Ascending aorta (tissue), 2 donors: ENCODE data around the gene RASA3. TPM values are rescaled to one million over a fixed set of nuclear protein-coding genes. Genes with fewer than 3 reads are reported as not detected.

Experiments used
- DNase-seq, 2 donors: peaks; one replicate each; pipeline ENCODE4 v3.0.0-alpha.2; 2019; ENCODE audit warnings: low spot score in 2 of 2
- H3K27ac ChIP-seq, 2 donors: fragments of 200-600 bp; sonication (generic); one replicate each; pipeline ENCODE4 v1.5.1; 2016 to 2017; ENCODE audit warnings: mild to moderate bottlenecking in 1 of 2
- H3K27me3 ChIP-seq: fragments of 200-600 bp; sonication (generic); one replicate; pipeline ENCODE4 v1.5.1; 2017
- H3K36me3 ChIP-seq, 2 donors: fragments of 200-600 bp; sonication (generic); one replicate each; pipeline ENCODE4 v1.5.1; 2016
- H3K4me1 ChIP-seq, 2 donors: fragments of 200-600 bp; sonication (generic); one replicate each; pipeline ENCODE4 v1.5.1; 2016 to 2017; ENCODE audit warnings: mild to moderate bottlenecking in 1 of 2
- H3K4me3 ChIP-seq, 2 donors: fragments of 200-600 bp; sonication (generic); one replicate each; pipeline ENCODE4 v1.5.1; 2016 to 2017; ENCODE audit warnings: mild to moderate bottlenecking in 1 of 2
- H3K9me3 ChIP-seq, 2 donors: fragments of 200-600 bp; sonication (generic); one replicate each; pipeline ENCODE4 v1.5.1; 2016
- CTCF ChIP-seq, 3 experiments: fragments of 200-600 bp in 2 of 3; fragments of 450-650 bp in 1 of 3; sonication (generic) in 2 of 3; IDR thresholded peaks; one replicate each; pipeline ENCODE4 v1.5.1; 2016 to 2019; ENCODE audit warnings: antibody characterized with exemption in 3 of 3, mild to moderate bottlenecking in 1 of 3, moderate library complexity in 1 of 3
- intact Hi-C: fragments of 100-400 bp; cut with DNase I; formaldehyde crosslinking; loops from one replicate; pipeline ENCODE4 v1.15.1; 2023
- total RNA-seq: library from RNA; depleted of rRNA; stranded (reverse); fragments of >200 nt; gene quantifications from one replicate; pipeline ENCODE4 v1.1.0, GENCODE V29; 2016

Gene RASA3
- total RNA-seq, 1 donor from 2014 or later = 30.7 TPM

DNA sequence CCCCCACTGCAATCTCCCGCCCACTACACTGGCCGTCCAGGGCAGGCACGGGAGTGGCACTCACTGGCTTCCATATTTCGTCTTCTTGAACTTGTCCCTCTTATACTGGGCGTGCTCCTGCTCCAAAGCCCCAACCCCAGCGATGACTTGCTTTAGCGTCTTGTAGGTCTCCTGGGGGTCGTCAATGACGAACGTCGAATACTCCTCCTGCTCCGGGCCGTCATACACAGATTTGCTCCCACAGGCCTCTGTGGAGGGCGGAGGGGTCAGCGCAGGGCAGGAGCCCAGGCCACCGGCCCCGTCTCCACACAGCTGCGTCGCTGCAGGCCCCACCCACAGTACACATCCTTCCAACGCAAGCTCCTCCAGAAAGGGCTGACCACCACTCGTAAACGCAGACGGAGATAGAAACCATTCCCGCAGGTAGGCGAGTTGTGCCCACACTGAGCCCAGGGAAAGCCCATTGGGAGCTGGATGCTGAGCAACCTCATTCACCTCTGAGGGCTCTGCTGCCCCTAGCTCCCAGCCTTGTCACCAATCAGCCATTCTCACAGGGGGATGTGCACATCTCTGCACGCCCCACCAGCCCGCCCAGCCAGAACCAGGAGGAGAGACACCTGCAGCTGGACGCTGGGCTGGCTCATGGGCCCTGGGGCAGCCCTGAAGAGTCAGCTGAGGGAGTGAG lies 150.7 kb downstream of the RASA3 start:
- Histone ChIP-seq H3K4me3 (no peak overlapping the region), H3K4me1 (peaks cover 6 to 8% of the 10 kb centered on the region in 2 donors), H3K9me3 (no peaks in the 10 kb centered on the region), H3K27ac (no peak overlapping the region), H3K27me3 (no peaks in the 10 kb centered on the region), H3K36me3 (peaks cover 35 to 45% of the 10 kb centered on the region in 2 donors)
- TF ChIP-seq CTCF (IDR thresholded peaks at IDR 0.05) = no peak
- no peak for DNase-seq
- intact Hi-C loops = no loop called here

DNA sequence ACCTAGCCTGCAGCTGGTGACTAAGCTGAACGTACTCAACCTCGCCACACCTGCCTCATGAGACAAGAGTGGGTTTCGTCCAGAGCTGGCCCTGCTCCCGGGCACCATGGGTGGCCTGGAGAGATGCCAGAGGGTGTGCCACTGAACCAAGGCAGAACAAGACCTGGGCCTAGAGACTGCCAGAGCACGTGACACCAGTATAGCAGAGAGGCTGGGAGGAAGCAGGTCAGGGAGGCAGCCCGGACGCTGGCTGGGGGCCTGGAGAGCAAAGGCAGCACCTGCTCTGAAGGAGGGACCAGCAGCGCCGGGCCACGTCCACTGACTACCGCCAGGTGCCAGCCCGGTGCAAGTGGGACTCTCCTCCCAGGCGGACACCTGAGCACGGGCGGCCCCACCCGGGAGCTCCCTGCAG lies 151.2 kb downstream of the RASA3 start:
- H3K4me1 ChIP-seq = peaks cover 8 to 13% of the 10 kb centered on the region in 2 donors
- intact Hi-C loops = no loop called here
- H3K9me3 ChIP-seq = no peaks in the 10 kb centered on the region
- no peaks in the 10 kb centered on the region for H3K27me3 ChIP-seq
- H3K27ac ChIP-seq = no peak overlapping the region
- H3K36me3 ChIP-seq = peaks cover 35 to 45% of the 10 kb centered on the region in 2 donors
- no peak overlapping the region for H3K4me3 ChIP-seq
- no peak for DNase-seq
- no peak for TF ChIP-seq CTCF (IDR thresholded peaks at IDR 0.05)

- H3K27ac ChIP-seq = no peak overlapping the region
- no peak for DNase-seq
- H3K36me3 ChIP-seq = peaks cover 37 to 46% of the 10 kb centered on the region in 2 donors
- peaks cover 8 to 13% of the 10 kb centered on the region in 2 donors for H3K4me1 ChIP-seq
- TF ChIP-seq CTCF (IDR thresholded peaks at IDR 0.05) = no peak
- H3K27me3 ChIP-seq = no peaks in the 10 kb centered on the region
- H3K4me3 ChIP-seq = no peak overlapping the region
- H3K9me3 ChIP-seq = no peaks in the 10 kb centered on the region
- intact Hi-C loops = no loop called here
Measured at GRCh38 chr13:113980489-113981064, 151.8 kb downstream of the RASA3 start.

- no peak for TF ChIP-seq CTCF (IDR thresholded peaks at IDR 0.05)
- Histone ChIP-seq H3K9me3 (no peaks in the 10 kb centered on the region), H3K27me3 (no peaks in the 10 kb centered on the region), H3K27ac (no peak overlapping the region), H3K4me3 (no peak overlapping the region), H3K4me1 (peaks cover 8 to 13% of the 10 kb centered on the region in 2 donors), H3K36me3 (peaks cover 43 to 53% of the 10 kb centered on the region in 2 donors)
- intact Hi-C loops = loop anchor here (10.0 kb wide), 1 partner anchor 155 kb away; the partner anchor contains the start of gene RASA3
- DNase-seq = no peak
Measured at GRCh38 chr13:113979791-113980471, 152.5 kb downstream of the RASA3 start.

DNA sequence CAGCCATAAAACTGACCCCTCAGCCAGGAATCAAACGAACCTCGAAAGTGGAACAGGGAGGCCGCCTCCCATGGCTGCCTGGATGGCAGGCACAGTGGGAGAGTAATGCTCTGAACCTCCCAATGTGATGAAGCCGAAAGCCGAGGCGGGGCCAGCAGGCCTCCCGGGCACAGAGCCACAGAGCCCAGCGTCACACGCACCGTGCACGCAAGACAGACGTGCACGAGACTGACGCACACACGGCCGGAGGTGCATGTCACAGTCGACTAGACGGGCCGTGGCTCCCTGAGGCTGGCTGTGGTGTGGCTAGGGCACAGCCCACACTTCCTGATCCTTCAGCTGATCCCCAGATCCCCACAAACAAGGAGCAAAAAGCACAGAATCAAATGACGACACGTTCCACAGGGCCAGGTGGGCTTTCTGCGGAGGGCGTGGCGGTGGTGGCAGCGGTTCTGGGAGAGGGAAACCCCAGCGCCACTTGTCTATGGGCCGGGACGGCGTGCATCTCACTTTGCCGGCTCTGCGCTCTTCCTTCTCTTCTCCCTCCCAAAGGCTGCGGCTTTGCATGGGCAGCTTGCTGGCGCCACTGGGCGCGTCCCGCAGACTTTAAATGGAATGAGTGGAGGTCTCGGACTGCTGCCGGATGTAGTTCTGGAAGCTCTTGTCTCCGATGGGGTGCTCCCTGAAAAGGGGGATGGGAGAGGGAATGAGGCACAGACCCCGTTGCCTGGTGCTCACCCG lies 153.5 kb downstream of the RASA3 start:
- H3K4me3 ChIP-seq = no peak overlapping the region
- TF ChIP-seq CTCF (IDR thresholded peaks at IDR 0.05) = no peak
- H3K36me3 ChIP-seq = peaks cover 52 to 61% of the 10 kb centered on the region in 2 donors
- no peaks in the 10 kb centered on the region for H3K9me3 ChIP-seq
- intact Hi-C loops = loop anchor here (10.0 kb wide), 1 partner anchor 156 kb away; the partner anchor contains the start of gene RASA3
- DNase-seq = no peak
- H3K27me3 ChIP-seq = no peaks in the 10 kb centered on the region
- H3K4me1 ChIP-seq = peaks cover 8 to 13% of the 10 kb centered on the region in 2 donors
- no peak overlapping the region for H3K27ac ChIP-seq
